EH (cell line): ENCODE data around the gene CUZD1.
"Not testable (repeated sequence)": the region's sequence is repeated elsewhere in the genome, so short reads cannot be mapped to it uniquely, and the experiment has no call there.

Experiments used
- DNase-seq: peaks from one replicate; pipeline ENCODE4 v3.0.0-alpha.2; 2015; ENCODE audit warnings: low read depth

CUZD1 gene, protein sequence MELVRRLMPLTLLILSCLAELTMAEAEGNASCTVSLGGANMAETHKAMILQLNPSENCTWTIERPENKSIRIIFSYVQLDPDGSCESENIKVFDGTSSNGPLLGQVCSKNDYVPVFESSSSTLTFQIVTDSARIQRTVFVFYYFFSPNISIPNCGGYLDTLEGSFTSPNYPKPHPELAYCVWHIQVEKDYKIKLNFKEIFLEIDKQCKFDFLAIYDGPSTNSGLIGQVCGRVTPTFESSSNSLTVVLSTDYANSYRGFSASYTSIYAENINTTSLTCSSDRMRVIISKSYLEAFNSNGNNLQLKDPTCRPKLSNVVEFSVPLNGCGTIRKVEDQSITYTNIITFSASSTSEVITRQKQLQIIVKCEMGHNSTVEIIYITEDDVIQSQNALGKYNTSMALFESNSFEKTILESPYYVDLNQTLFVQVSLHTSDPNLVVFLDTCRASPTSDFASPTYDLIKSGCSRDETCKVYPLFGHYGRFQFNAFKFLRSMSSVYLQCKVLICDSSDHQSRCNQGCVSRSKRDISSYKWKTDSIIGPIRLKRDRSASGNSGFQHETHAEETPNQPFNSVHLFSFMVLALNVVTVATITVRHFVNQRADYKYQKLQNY

DNA sequence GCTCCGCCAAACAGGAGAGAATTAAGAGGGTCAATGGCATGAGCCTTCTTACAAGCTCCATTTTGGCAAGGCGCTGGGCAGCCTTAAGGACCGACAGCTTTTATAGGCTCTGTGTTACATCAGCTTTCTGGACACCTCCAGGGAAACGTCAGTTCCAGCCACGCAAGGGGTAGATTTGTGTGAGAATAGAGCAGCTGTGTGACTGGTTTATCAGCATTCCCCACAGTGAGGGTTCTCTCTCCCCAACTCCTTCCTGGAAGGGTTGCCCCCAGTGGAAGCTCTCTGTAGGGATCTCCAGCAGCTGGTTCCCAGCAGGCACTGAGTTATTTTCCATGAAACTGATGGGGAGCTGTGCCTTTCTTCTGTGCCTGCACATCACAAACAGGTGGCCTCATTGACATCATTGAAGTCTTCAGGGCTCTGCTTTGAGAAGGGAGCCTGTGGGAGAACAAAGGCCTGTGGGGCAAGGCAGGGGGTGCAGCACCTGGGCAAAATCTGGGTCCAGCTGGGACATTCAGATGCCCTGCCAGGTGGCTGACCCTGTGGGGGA, at the start of gene CUZD1:
Gene CUZD1 (minus strand): TSS at position 75 of the 550 bp plus-strand sequence. CDS start 14 bp downstream, at position 61.
- no peak for DNase-seq

GRCh38 chr10:122894261-122894944, 48.7 kb upstream of the CUZD1 start:
- no peak for DNase-seq

- peak; percentile 11 for DNase-seq
Observed at GRCh38 chr10:122884166-122884565, 38.5 kb upstream of the CUZD1 start.

DNA sequence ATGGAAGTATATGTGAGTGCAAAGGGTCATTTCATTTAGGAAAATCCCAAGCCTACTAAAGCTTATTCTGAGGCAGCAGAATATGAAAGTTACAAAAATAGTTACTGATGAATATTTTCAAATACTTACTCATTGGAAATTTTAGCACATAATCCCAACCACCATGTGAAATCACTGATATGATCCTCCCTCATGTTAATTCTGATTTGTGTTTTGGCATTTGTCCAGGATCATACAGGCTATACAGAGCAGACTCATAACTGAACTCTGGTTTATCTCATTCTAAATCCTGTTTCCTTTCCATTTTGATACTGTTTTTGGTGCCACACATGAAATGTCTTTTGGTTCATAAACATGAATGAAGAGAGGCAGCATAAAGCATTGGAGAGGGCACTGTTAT, 37.1 kb upstream of the CUZD1 start:
- no peak for DNase-seq

GRCh38 chr10:122879339-122880273, 33.9 kb upstream of the CUZD1 start, which contains the start of gene FAM24B:
FAM24B (minus strand) TSS chr10:122879581; CDS start chr10:122850515, 29,066 bp downstream.
- DNase-seq = peak; percentile 99

DNA sequence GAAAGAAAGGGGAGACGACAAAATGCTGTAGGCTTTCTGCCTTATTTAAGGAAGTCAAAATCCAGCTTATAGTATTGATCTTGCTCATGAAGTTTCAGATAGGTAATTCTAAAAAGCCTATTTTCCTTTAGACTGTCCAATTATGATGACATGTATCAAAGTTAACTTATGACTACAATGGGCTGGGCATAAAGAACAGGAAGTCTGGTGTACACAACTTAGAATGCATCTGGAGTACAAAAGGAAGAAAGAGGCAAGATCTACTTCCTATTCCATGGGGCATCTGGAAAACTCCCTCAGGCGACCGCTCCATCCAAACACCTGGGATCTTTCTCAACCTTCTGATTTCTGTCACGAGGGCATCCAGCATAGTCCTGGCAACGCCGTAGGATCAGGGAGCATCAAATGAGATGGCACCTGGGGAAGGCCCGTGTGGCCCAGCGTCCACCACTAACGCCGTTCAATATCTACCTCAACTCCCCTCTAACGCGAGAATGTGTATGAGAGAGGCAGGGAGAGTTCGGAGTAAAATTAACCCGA, 33.2 kb upstream of the CUZD1 start:
- peak; percentile 33 for DNase-seq

GRCh38 chr10:122877264-122877663, 31.6 kb upstream of the CUZD1 start:
- DNase-seq = peak; percentile 11

DNA sequence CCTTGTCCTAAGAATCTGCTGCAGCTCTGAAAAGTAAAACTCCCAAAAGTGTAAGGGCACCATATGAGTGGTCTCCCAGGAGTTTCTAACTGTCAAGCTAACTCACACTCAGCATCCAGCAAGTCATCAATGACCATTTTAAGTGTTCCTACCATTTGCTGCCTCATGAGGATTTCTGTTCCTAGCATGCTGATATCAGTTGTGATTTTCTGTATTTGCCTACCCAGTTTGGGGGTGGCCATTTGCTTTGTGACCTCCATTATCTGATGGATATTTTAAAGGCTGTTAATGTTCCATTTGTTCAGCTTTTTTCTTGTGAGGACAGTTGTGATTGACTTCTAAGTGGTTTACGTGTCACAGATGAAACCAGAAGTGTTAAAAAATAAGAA, 30.8 kb upstream of the CUZD1 start:
- DNase-seq = no peak

GRCh38 chr10:122875843-122876466, 30.3 kb upstream of the CUZD1 start:
- DNase-seq = no peak

DNA sequence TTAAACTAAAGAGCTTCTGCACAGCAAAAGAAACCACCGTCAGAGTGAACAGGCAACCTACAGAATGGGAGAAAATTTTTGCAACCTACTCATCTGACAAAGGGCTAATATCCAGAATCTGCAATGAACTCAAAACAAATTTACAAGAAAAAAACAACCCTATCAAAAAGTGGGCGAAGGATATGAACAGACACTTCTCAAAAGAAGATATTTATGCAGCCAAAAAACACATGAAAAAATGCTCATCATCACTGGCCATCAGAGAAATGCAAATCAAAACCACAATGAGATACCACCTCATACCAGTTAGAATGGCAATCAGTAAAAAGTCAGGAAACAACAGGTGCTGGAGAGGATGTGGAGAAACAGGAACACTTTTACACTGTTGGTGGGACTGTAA, 26.3 kb upstream of the CUZD1 start:
- not testable (repeated sequence) for DNase-seq

DNA sequence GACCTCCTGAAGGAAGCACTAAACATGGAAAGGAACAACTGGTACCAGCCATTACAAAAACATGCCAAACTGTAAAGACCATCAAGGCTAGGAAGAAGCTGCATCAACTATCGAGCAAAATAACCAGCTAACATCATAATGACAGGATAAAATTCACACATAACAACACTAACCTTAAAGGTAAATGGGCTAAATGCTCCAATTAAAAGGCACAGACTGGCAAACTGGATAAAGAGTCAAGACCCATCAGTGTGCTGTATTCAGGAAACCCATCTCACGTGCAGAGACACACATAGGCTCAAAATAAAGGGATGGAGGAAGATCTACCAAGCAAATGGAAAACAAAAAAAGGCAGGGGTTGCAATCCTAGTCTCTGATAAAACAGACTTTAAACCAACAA, 23.1 kb upstream of the CUZD1 start:
- not testable (repeated sequence) for DNase-seq

GRCh38 chr10:122866757-122867482, 21.3 kb upstream of the CUZD1 start:
- peak; percentile 24 for DNase-seq

- DNase-seq = peak; percentile 70
Observed at GRCh38 chr10:122864901-122865300, 19.2 kb upstream of the CUZD1 start.

DNA sequence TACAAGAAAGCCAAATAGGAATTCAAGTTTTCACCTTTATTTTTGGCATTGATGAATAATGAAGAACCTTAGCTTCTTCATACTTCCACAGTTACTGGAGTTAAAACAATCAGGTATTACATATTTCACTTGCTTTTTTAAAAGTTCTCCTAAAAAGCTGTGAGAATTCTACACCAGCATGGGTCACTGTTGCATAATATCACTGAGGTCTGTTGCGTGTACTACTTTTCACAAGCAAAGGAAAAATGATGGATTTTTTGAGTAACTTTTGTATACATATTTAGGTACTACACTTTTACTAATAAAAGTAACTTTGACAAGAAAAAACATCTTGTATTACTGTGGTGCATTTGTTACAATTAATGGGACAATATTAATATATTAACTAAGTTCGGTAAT, 18.5 kb upstream of the CUZD1 start:
- no peak for DNase-seq

- DNase-seq = no peak
Observed at GRCh38 chr10:122863216-122864193, 17.8 kb upstream of the CUZD1 start.

DNA sequence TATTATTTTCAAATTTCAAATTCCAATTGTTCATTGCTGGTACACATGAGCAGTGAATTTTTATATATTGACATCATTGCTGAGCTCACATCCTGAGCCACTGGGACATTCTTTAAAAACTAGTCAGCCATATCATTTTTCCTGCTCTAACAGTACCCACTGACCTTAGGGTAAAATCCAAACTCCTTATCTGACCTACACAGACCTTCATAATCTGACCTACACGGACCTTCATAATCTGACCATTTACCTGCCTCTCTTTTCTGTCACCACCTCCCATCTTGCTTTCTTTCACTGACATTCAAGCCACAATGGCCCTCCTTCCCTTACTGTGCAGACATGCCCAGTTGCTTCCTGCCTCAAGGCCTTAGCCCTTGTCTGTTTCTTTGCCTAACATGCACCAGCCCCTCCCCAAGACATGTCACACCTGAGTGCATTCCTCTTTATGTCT, 16.1 kb upstream of the CUZD1 start:
- DNase-seq = peak; percentile 78

DNA sequence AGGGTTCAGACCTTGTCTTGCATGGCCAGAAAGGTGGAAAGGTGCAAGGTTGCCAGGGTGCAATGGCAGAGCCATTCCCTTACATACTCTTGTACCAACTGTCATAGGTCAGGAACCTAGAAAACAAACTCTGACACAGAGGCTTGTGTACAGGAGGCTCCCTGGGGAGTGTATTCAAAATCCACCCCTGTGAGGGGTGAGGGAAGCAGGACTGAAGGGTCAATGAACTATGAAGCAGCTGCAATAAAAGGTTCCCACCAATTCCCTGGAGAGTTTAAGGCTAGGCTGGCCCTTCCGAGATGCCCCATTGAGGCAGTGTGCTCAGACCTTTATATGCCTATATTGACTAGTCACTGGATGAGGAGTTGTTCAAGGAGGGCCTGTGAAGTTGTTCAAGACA, 13.9 kb upstream of the CUZD1 start:
- DNase-seq = no peak

DNA sequence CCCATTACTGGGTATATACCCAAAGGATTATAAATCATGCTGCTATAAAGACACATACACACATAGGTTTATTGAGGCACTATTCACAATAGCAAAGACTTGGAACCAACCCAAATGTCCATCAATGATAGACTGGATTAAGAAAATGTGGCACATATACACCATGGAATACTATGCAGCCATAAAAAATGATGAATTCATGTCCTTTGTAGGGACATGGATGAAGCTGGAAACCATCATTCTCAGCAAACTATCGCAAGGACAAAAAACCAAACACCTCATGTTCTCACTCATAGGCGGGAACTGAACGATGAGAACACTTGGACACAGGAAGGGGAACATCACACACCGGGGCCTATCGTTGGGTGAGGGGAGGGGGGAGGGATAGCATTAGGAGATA, 12.4 kb upstream of the CUZD1 start:
- not testable (repeated sequence) for DNase-seq

GRCh38 chr10:122856902-122857301, 11.2 kb upstream of the CUZD1 start:
- DNase-seq = peak; percentile 40
